SJCRH30 (cell line): ENCODE data around the gene RPP25. TPM values are rescaled to one million over a fixed set of nuclear protein-coding genes. Genes with fewer than 3 reads are reported as not detected.

Experiments
- DNase-seq, 2 experiments: peaks; one replicate each; pipeline ENCODE4 v3.0.0-alpha.2; 2015 to 2020
- H3K27ac ChIP-seq: fragments of 250-450 bp; sonication (Bioruptor Pico); 2 replicates; pipeline ENCODE4 v1.5.1; 2020; ENCODE audit warnings: mild to moderate bottlenecking, moderate library complexity
- H3K27me3 ChIP-seq: fragments of 250-450 bp; sonication (Bioruptor Pico); 2 replicates; pipeline ENCODE4 v1.5.1; 2020; ENCODE audit warnings: mild to moderate bottlenecking, moderate library complexity
- H3K36me3 ChIP-seq: fragments of 250-450 bp; sonication (Bioruptor Pico); 2 replicates; pipeline ENCODE4 v1.5.1; 2020; ENCODE audit warnings: mild to moderate bottlenecking, moderate library complexity
- H3K4me1 ChIP-seq: fragments of 250-450 bp; sonication (Bioruptor Pico); 2 replicates; pipeline ENCODE4 v1.5.1; 2020; ENCODE audit warnings: mild to moderate bottlenecking, moderate library complexity
- H3K4me3 ChIP-seq: fragments of 250-450 bp; sonication (Bioruptor Pico); 2 replicates; pipeline ENCODE4 v1.5.1; 2020; ENCODE audit warnings: mild to moderate bottlenecking, moderate library complexity
- H3K9me3 ChIP-seq: fragments of 250-450 bp; sonication (Bioruptor Pico); replicated peaks from 2 replicates; pipeline ENCODE4 v1.5.1; 2020; ENCODE audit warnings: mild to moderate bottlenecking, moderate library complexity
- total RNA-seq: library from RNA; depleted of rRNA; stranded (reverse); fragments of >200 nt; shearing (Covaris generic); gene quantifications from 2 replicates; pipeline ENCODE4 v1.2.3, GENCODE V29; 2014; rRNA removed

The RPP25 gene
- total RNA-seq: 0.02 TPM in 1 of 2 replicates, not detected in the other

- peaks cover 6% of the 10 kb centered on the region; the same call in 1 of the 2 replicates for H3K4me1 ChIP-seq
- peaks cover 6% of the 10 kb centered on the region for H3K27me3 ChIP-seq
- H3K4me3 ChIP-seq: no peak within 1 kb of the TSS
- H3K27ac ChIP-seq: no peak within 1 kb of the TSS
- DNase-seq: no peak
- H3K36me3 ChIP-seq: no peaks in the 10 kb centered on the region
- H3K9me3 ChIP-seq: no peaks in the 10 kb centered on the region
Measured at GRCh38 chr15:74956648-74957475, at the start of gene RPP25. Gene RPP25 (minus strand): TSS chr15:74956772. CDS start chr15:74956583, 189 bp downstream.

- no peaks in the 10 kb centered on the region for H3K9me3 ChIP-seq
- no peak for DNase-seq
- no peaks in the 10 kb centered on the region for H3K27me3 ChIP-seq
- no peaks in the 10 kb centered on the region for H3K4me1 ChIP-seq
- no peaks in the 10 kb centered on the region for H3K36me3 ChIP-seq
- no peak overlapping the region for H3K4me3 ChIP-seq
- H3K27ac ChIP-seq: no peak overlapping the region
Measured at GRCh38 chr15:75002398-75002797, 45.8 kb upstream of the RPP25 start.

GRCh38 chr15:75001310-75001709 lies 44.7 kb upstream of the RPP25 start:
- no peaks in the 10 kb centered on the region for H3K27me3 ChIP-seq
- H3K36me3 ChIP-seq: no peaks in the 10 kb centered on the region
- H3K9me3 ChIP-seq: no peaks in the 10 kb centered on the region
- H3K4me1 ChIP-seq: no peaks in the 10 kb centered on the region; the same call in 1 of the 2 replicates
- H3K4me3 ChIP-seq: no peak overlapping the region
- no peak overlapping the region for H3K27ac ChIP-seq
- DNase-seq: no peak

- Histone ChIP-seq H3K4me1 (no peaks in the 10 kb centered on the region; the same call in 1 of the 2 replicates), H3K27me3 (no peaks in the 10 kb centered on the region), H3K27ac (no peak overlapping the region), H3K4me3 (no peak overlapping the region), H3K36me3 (no peaks in the 10 kb centered on the region), H3K9me3 (no peaks in the 10 kb centered on the region)
- DNase-seq: no peak
Measured at GRCh38 chr15:74997543-74997942, 41.0 kb upstream of the RPP25 start.

GRCh38 chr15:74997141-74997540 lies 40.6 kb upstream of the RPP25 start:
- H3K27ac ChIP-seq: no peak overlapping the region
- H3K9me3 ChIP-seq: no peaks in the 10 kb centered on the region
- DNase-seq: no peak

GRCh38 chr15:74995779-74996765 lies 39.5 kb upstream of the RPP25 start:
- Histone ChIP-seq H3K4me3 (peak overlapping the region; percentile 67), H3K36me3 (no peaks in the 10 kb centered on the region), H3K27me3 (no peaks in the 10 kb centered on the region), H3K4me1 (no peaks in the 10 kb centered on the region; the same call in 1 of the 2 replicates), H3K9me3 (no peaks in the 10 kb centered on the region), H3K27ac (no peak overlapping the region)
- DNase-seq: peak; percentile 31 to 46

More at GRCh38 chr15:74997141-74997540, 40.6 kb upstream of the RPP25 start:
- Histone ChIP-seq H3K4me3 (no peak overlapping the region), H3K27me3 (no peaks in the 10 kb centered on the region), H3K4me1 (no peaks in the 10 kb centered on the region; the same call in 1 of the 2 replicates), H3K36me3 (no peaks in the 10 kb centered on the region)

GRCh38 chr15:74995182-74995778 lies 38.7 kb upstream of the RPP25 start, which contains the start of gene SCAMP5:
Gene SCAMP5 (plus strand): TSS chr15:74995563. CDS start chr15:75011840, 16,277 bp downstream.
- Histone ChIP-seq H3K27ac (no peak within 1 kb of the TSS), H3K36me3 (no peaks in the 10 kb centered on the region), H3K4me1 (no peaks in the 10 kb centered on the region; the same call in 1 of the 2 replicates), H3K27me3 (no peaks in the 10 kb centered on the region), H3K4me3 (peak within 1 kb of the TSS; percentile 67), H3K9me3 (no peaks in the 10 kb centered on the region)
- peak; percentile 96 to 97 for DNase-seq

GRCh38 chr15:74994685-74995084 lies 38.1 kb upstream of the RPP25 start:
- Histone ChIP-seq H3K27ac (no peak overlapping the region), H3K36me3 (no peaks in the 10 kb centered on the region), H3K4me3 (no peak overlapping the region), H3K4me1 (no peaks in the 10 kb centered on the region; the same call in 1 of the 2 replicates), H3K9me3 (no peaks in the 10 kb centered on the region), H3K27me3 (no peaks in the 10 kb centered on the region)
- DNase-seq: no peak

- no peak for DNase-seq
Measured at GRCh38 chr15:74994236-74994635, 37.7 kb upstream of the RPP25 start.

GRCh38 chr15:74992619-74993018 lies 36.0 kb upstream of the RPP25 start:
- Histone ChIP-seq H3K4me3 (no peak overlapping the region), H3K4me1 (no peaks in the 10 kb centered on the region; the same call in 1 of the 2 replicates), H3K27me3 (0 out of 2 replicates have a peak, but pooled peaks cover 4% of the 10 kb centered on the region), H3K36me3 (no peaks in the 10 kb centered on the region), H3K9me3 (no peaks in the 10 kb centered on the region), H3K27ac (no peak overlapping the region)
- no peak for DNase-seq

More at GRCh38 chr15:74994236-74994635, 37.7 kb upstream of the RPP25 start:
- Histone ChIP-seq H3K36me3 (no peaks in the 10 kb centered on the region), H3K4me1 (no peaks in the 10 kb centered on the region; the same call in 1 of the 2 replicates), H3K27ac (no peak overlapping the region), H3K9me3 (no peaks in the 10 kb centered on the region), H3K4me3 (no peak overlapping the region), H3K27me3 (0 out of 2 replicates have a peak, but pooled peaks cover 4% of the 10 kb centered on the region)

- no peaks in the 10 kb centered on the region for H3K9me3 ChIP-seq
- no peaks in the 10 kb centered on the region; the same call in 1 of the 2 replicates for H3K4me1 ChIP-seq
- DNase-seq: no peak
- 0 out of 2 replicates have a peak, but pooled peaks cover 4% of the 10 kb centered on the region for H3K27me3 ChIP-seq
- H3K27ac ChIP-seq: no peak overlapping the region
- no peaks in the 10 kb centered on the region for H3K36me3 ChIP-seq
- no peak overlapping the region for H3K4me3 ChIP-seq
Measured at GRCh38 chr15:74989527-74989926, 33.0 kb upstream of the RPP25 start.

- no peaks in the 10 kb centered on the region for H3K36me3 ChIP-seq
- peaks cover 4% of the 10 kb centered on the region for H3K4me1 ChIP-seq
- peak; percentile 53 to 67 for DNase-seq
- no peaks in the 10 kb centered on the region for H3K9me3 ChIP-seq
- H3K27ac ChIP-seq: no peak overlapping the region
- H3K27me3 ChIP-seq: 0 out of 2 replicates have a peak, but pooled peaks cover 4% of the 10 kb centered on the region
- H3K4me3 ChIP-seq: no peak overlapping the region
Measured at GRCh38 chr15:74988007-74988800, 31.6 kb upstream of the RPP25 start.

GRCh38 chr15:74983725-74984231 lies 27.2 kb upstream of the RPP25 start:
- DNase-seq: peak; percentile 66 to 77
- H3K9me3 ChIP-seq: no peaks in the 10 kb centered on the region
- H3K27ac ChIP-seq: no peak overlapping the region
- no peaks in the 10 kb centered on the region for H3K36me3 ChIP-seq
- peaks cover 4% of the 10 kb centered on the region for H3K4me1 ChIP-seq
- H3K27me3 ChIP-seq: no peaks in the 10 kb centered on the region
- H3K4me3 ChIP-seq: no peak overlapping the region
